NCI-H1048 (cell line): ENCODE results near the gene NRN1L.

Experiments
- DNase-seq: peaks from one replicate; lab custom pipeline; 2025; lab: John Stamatoyannopoulos, UW

NRN1L gene

GRCh38 chr16:67917140-67917851 is 32.6 kb downstream of the NRN1L start:
- no peak for DNase-seq

GRCh38 chr16:67917852-67918236 is 33.2 kb downstream of the NRN1L start:
- no peak for DNase-seq

GRCh38 chr16:67919622-67920221 is 35.0 kb downstream of the NRN1L start:
- DNase-seq = no peak

GRCh38 chr16:67922221-67922620 is 37.5 kb downstream of the NRN1L start:
- DNase-seq = no peak

- no peak for DNase-seq
Measured at GRCh38 chr16:67922740-67923139, 38.1 kb downstream of the NRN1L start.

- no peak for DNase-seq
Measured at GRCh38 chr16:67923414-67924116, 38.9 kb downstream of the NRN1L start.

GRCh38 chr16:67924140-67924906 is 39.6 kb downstream of the NRN1L start:
- no peak for DNase-seq

GRCh38 chr16:67926181-67926750 is 41.6 kb downstream of the NRN1L start:
- no peak for DNase-seq

- DNase-seq = no peak
Measured at GRCh38 chr16:67927131-67927941, 42.7 kb downstream of the NRN1L start.

GRCh38 chr16:67928147-67928546 is 43.5 kb downstream of the NRN1L start:
- no peak for DNase-seq

GRCh38 chr16:67928561-67929364 is 44.1 kb downstream of the NRN1L start:
- no peak for DNase-seq

GRCh38 chr16:67930191-67930590 is 45.5 kb downstream of the NRN1L start:
- DNase-seq = no peak

- DNase-seq = no peak
Measured at GRCh38 chr16:67930678-67931211, 46.1 kb downstream of the NRN1L start.

GRCh38 chr16:67931712-67932461 is 47.2 kb downstream of the NRN1L start, which contains the start of gene CTRL:
CTRL (minus strand) TSS chr16:67931862; CDS start chr16:67931852, 10 bp downstream.
- no peak for DNase-seq

- no peak for DNase-seq
Measured at GRCh38 chr16:67932462-67932840, 47.8 kb downstream of the NRN1L start.

- no peak for DNase-seq
Measured at GRCh38 chr16:67933805-67934204, 49.1 kb downstream of the NRN1L start.

GRCh38 chr16:67934306-67935100 is 49.8 kb downstream of the NRN1L start:
- no peak for DNase-seq

GRCh38 chr16:67935101-67935401 is 50.4 kb downstream of the NRN1L start:
- no peak for DNase-seq
